HL-60 (cell line): ENCODE data around the gene ZSCAN26.
"Not testable (repeated sequence)": the region's sequence is repeated elsewhere in the genome, so short reads cannot be mapped to it uniquely, and the experiment has no call there.

ENCODE experiments used
- DNase-seq, 2 experiments: peaks; one replicate each; pipeline ENCODE4 v3.0.0-alpha.2; 2010 to 2020; ENCODE audit warnings: low read depth in 1 of 2, low spot score in 1 of 2
- H3K27ac ChIP-seq: fragments of 250-450 bp; sonication (Bioruptor Pico); replicated peaks from 2 replicates; pipeline ENCODE4 v1.5.1; 2020; ENCODE audit warnings: mild to moderate bottlenecking, moderate library complexity
- H3K27me3 ChIP-seq: fragments of 250-450 bp; sonication (Bioruptor Pico); 2 replicates; pipeline ENCODE4 v1.5.1; 2021; ENCODE audit warnings: mild to moderate bottlenecking, moderate library complexity; ENCODE audit not compliant: insufficient read depth, poor library complexity, severe bottlenecking
- H3K4me3 ChIP-seq: replicated peaks from 2 replicates; pipeline ENCODE4 v1.5.1; 2011; ENCODE audit warnings: mild to moderate bottlenecking, control low read depth, low read length; ENCODE audit not compliant: insufficient read depth
- CTCF ChIP-seq: IDR thresholded peaks from one replicate; pipeline ENCODE4 v1.5.1; 2011; ENCODE audit warnings: low read length, control low read depth, inconsistent platforms; ENCODE audit not compliant: insufficient read depth
- GABPA ChIP-seq: IDR thresholded peaks from 2 replicates; pipeline ENCODE4 v1.6.1; 2012; ENCODE audit warnings: low read depth
- POLR2AphosphoS5 ChIP-seq: IDR thresholded peaks from 2 replicates; pipeline ENCODE4 v1.6.1; 2012; ENCODE audit warnings: low read depth
- REST ChIP-seq: IDR thresholded peaks from 2 replicates; pipeline ENCODE4 v1.6.1; 2012; ENCODE audit warnings: low read depth; ENCODE audit not compliant: insufficient replicate concordance
- SPI1 ChIP-seq: IDR thresholded peaks from 2 replicates; pipeline ENCODE4 v1.6.1; 2012; ENCODE audit warnings: low read depth, mild to moderate bottlenecking, borderline replicate concordance

The ZSCAN26 gene

GRCh38 chr6:28303570-28303969, 36.6 kb downstream of the ZSCAN26 start:
- DNase-seq = no peak
- no peak overlapping the region for H3K27ac ChIP-seq
- TF ChIP-seq REST (no peak), GABPA (no peak), SPI1 (no peak), CTCF (no peak), POLR2AphosphoS5 (no peak)
- H3K27me3 ChIP-seq = no peaks in the 10 kb centered on the region
- no peak overlapping the region for H3K4me3 ChIP-seq

GRCh38 chr6:28306363-28306762, 39.4 kb downstream of the ZSCAN26 start:
- H3K27me3 ChIP-seq, H3K4me3 ChIP-seq, H3K27ac ChIP-seq, DNase-seq: not testable (repeated sequence)

- Histone ChIP-seq H3K27ac (no peak overlapping the region), H3K27me3 (no peaks in the 10 kb centered on the region), H3K4me3 (no peak overlapping the region)
- TF ChIP-seq CTCF = no peak
- no peak for TF ChIP-seq REST
- no peak for TF ChIP-seq POLR2AphosphoS5
- no peak for TF ChIP-seq GABPA
- TF ChIP-seq SPI1 = no peak
- no peak for DNase-seq
Observed at GRCh38 chr6:28311139-28311823, 44.3 kb downstream of the ZSCAN26 start.

GRCh38 chr6:28312939-28313338, 46.0 kb downstream of the ZSCAN26 start:
- H3K27me3 ChIP-seq = no peaks in the 10 kb centered on the region
- no peak overlapping the region for H3K27ac ChIP-seq
- no peak for DNase-seq
- TF ChIP-seq GABPA (no peak), REST (no peak), POLR2AphosphoS5 (no peak), CTCF (no peak), SPI1 (no peak)
- no peak overlapping the region for H3K4me3 ChIP-seq
